Naive thymus-derived CD8-positive, alpha-beta T cell (primary cell): ENCODE data around the gene PCGF3. TPM values are rescaled to one million over a fixed set of nuclear protein-coding genes. Genes with fewer than 3 reads are reported as not detected.

Source experiments
- ATAC-seq, 2 donors: fragments of 150-1000 bp; cut with Tn5 transposase in 1 of 2; sonication (Bioruptor Pico), chemical (Tn5 transposase) in 1 of 2; 1 replicate in 1 of 2; 2 replicates in 1 of 2; pipeline ENCODE4 v1.10.0; 2021; ENCODE audit warnings: mild to moderate bottlenecking in 2 of 2, moderate library complexity in 2 of 2
- POLR2A ChIA-PET: fragments of 350-600 bp; sonication (Branson Sonifier 250); formaldehyde crosslinking; loops from one replicate; lab custom pipeline; 2021; ENCODE audit warnings: antibody characterized with exemption; lab: Charles Lee
- DNase-seq, 10 donors: peaks; one replicate each; pipeline versions ENCODE4 v3.0.0 to v3.0.0-alpha.2; 2020 to 2022
- H3K27ac Mint-ChIP-seq, 10 donors: one replicate each; pipeline ENCODE4 v1.8.0; 2020 to 2022; ENCODE audit warnings: mild to moderate bottlenecking in 10 of 10, mixed read lengths in 10 of 10, moderate library complexity in 4 of 10, inconsistent platforms in 1 of 10
- H3K27me3 Mint-ChIP-seq, 5 donors: one replicate each; pipeline ENCODE4 v1.8.0; 2021 to 2022; ENCODE audit warnings: mixed read lengths in 5 of 5
- H3K36me3 Mint-ChIP-seq, 3 donors: one replicate each; pipeline ENCODE4 v1.8.0; 2020 to 2022; ENCODE audit warnings: mixed read lengths in 3 of 3, mild to moderate bottlenecking in 2 of 3, inconsistent platforms in 1 of 3
- H3K4me1 Mint-ChIP-seq, 4 donors: one replicate each; pipeline ENCODE4 v1.8.0; 2021 to 2022; ENCODE audit warnings: mixed read lengths in 4 of 4
- H3K4me3 Mint-ChIP-seq, 10 donors: one replicate each; pipeline ENCODE4 v1.8.0; 2020 to 2022; ENCODE audit warnings: mild to moderate bottlenecking in 10 of 10, mixed read lengths in 10 of 10, moderate library complexity in 6 of 10, inconsistent platforms in 1 of 10
- H3K9me3 Mint-ChIP-seq, 9 donors: one replicate each; pipeline ENCODE4 v1.8.0; 2020 to 2022; ENCODE audit warnings: mixed read lengths in 9 of 9, mild to moderate bottlenecking in 3 of 9, inconsistent platforms in 1 of 9, moderate library complexity in 1 of 9
- polyA plus RNA-seq, 3 donors: library from polyadenylated mRNA; unstranded; fragments of 300-500 nt; fragmentation: Illumina TruSeq; gene quantifications; one replicate each; pipeline ENCODE4 v1.2.3, GENCODE V29; 2021
- total RNA-seq, 8 experiments: library from RNA in 2 of 8; stranded (reverse) in 2 of 8; gene quantifications; one replicate each; pipeline ENCODE4 v1.2.3 and lab custom pipeline; 2021 to 2026

PCGF3 gene
- total and polyA plus RNA-seq, 5 experiments from 2014 or later: 3.4 to 49.3 (median 4.4) TPM

DNA sequence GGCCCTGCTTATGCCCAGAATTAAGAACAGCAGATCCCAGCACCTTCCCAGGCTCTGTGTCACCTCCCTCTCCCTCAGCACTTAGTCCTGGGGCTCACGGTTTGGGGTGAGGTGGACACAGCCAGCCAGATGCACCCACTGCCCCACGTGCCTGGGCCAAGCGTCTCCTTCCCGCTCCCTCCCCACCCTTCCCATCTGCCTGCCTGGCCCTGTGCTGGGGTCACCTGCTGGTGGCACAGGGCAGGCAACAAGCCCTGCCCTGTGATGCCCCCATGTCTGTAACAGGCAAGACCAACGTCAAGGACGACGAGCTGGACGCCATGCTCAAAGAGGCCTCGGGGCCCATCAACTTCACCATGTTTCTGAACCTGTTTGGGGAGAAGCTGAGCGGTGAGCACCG lies 26.0 kb upstream of the PCGF3 start:
- no peak for DNase-seq
- Mint-ChIP-seq H3K27ac (peak overlapping the region in 1 of 10 donors; percentile 19), H3K27me3 (no peaks in the 10 kb centered on the region), H3K4me3 (peak overlapping the region in 3 of 10 donors; percentile 3 to 56 (median 30)), H3K4me1 (peaks cover 2 to 27% (median 15%) of the 10 kb centered on the region in 4 donors), H3K36me3 (no peaks in the 10 kb centered on the region), H3K9me3 (no peaks in the 10 kb centered on the region)
- POLR2A ChIA-PET: interaction anchor here (0.9 kb wide), 1 partner anchor 15 kb away, joined by 3 read pairs; no protein-coding TSS in a partner anchor
- no peak for ATAC-seq

DNA sequence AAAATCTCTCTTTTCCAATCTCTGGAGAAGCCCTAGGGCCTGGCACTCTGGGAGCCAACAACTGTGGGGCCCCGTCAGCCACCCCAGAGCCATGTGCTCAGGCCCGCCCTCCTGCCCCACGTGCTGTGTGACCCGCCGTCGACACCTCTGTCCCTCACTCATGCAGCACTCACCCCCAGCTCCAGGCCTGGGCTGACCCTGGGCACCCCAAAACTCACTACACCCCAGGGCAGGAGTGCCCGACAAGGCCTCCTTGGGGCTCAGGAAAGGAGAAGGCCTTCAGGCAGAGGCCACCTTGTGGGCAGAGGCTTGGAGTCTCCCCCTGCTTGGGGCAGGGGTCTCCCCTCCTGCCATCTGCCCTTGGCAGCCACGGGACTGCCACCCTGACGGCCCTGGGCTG lies 25.5 kb upstream of the PCGF3 start:
- no peaks in the 10 kb centered on the region for H3K9me3 Mint-ChIP-seq
- peaks cover under 1 to 4% (median 2%) of the 10 kb centered on the region in 5 donors for H3K27me3 Mint-ChIP-seq
- POLR2A ChIA-PET: interaction anchor here (0.9 kb wide), 1 partner anchor 16 kb away, joined by 3 read pairs; no protein-coding TSS in a partner anchor
- H3K27ac Mint-ChIP-seq: peak overlapping the region in 3 of 10 donors; percentile 19 to 66 (median 29)
- ATAC-seq: no peak
- no peak for DNase-seq
- peaks cover 2 to 26% (median 14%) of the 10 kb centered on the region in 4 donors for H3K4me1 Mint-ChIP-seq
- H3K36me3 Mint-ChIP-seq: no peaks in the 10 kb centered on the region
- H3K4me3 Mint-ChIP-seq: peak overlapping the region; percentile 44 to 77 (median 64)

DNA sequence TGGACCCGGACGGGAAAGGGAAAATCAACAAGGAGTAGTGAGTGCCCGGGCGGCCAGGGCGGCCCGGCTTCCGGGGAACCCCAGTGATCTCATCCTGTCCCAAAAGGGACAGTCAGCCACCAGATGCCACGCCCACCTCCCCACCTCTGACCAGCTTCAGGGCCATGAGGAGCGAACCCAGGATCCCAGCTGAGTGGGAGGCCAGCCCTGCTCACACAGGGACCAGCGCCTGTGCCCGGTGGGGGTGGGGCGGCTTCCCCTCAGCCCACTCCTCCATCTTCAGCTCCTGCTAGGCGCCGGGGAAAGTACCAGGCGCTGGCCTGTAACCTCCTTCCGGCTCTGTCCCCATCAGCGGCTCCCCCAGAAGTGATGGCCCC lies 25.1 kb upstream of the PCGF3 start:
- H3K36me3 Mint-ChIP-seq: no peaks in the 10 kb centered on the region
- peaks cover 2 to 9% (median 4%) of the 10 kb centered on the region in 5 donors for H3K27me3 Mint-ChIP-seq
- peak overlapping the region in 7 of 10 donors; percentile 19 to 70 (median 52) for H3K27ac Mint-ChIP-seq
- POLR2A ChIA-PET: interaction anchor here (0.6 to 1.3 kb wide), 3 partner anchors 16 to 569 kb away, joined by 3 to 4 read pairs (median 3); no protein-coding TSS in a partner anchor
- H3K4me1 Mint-ChIP-seq: peaks cover 0 to 22% (median 10%) of the 10 kb centered on the region in 4 donors
- ATAC-seq: peak; percentile 11 to 29
- H3K9me3 Mint-ChIP-seq: no peaks in the 10 kb centered on the region
- H3K4me3 Mint-ChIP-seq: peak overlapping the region; percentile 44 to 77 (median 64)
- DNase-seq: peak in 1 of 10 donors; percentile 9

DNA sequence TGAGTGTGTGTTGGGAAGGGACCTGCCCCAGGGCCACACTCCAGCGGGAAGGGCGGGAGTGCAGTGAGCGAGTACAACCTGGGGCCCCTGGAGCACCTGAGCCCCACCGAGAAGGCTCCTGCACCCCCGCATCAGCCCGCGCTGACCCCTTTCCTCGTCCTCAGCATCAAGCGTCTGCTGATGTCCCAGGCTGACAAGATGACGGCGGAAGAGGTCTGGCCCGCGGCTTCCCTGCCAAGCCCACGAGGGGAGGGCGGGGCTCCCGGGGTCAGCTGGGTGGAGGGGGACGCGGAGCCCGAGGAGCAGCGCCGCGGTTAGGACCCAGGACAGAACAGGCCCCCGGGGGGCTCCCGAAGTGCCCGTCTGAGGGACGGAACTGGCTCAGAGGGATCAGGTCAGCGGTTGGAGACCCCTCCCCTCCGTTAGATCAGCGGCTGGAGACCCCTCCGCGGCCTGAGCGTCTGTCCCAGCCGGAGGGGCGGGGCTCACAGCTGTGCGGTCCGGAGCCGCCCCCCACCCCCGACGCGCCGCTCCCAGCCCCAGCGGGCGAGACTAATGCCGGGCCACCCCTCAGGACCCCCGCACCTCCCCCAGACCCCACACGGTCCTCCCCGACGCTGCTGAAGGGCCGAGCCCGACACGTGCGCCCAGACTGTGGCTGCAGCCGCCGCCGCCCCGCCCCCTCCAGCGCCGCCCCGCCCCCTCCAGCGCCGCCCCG lies 24.5 kb upstream of the PCGF3 start:
- Mint-ChIP-seq H3K36me3 (no peaks in the 10 kb centered on the region), H3K9me3 (no peaks in the 10 kb centered on the region), H3K4me3 (peak overlapping the region in 9 of 10 donors; percentile 22 to 77 (median 64)), H3K4me1 (peaks cover 0 to 18% (median 8%) of the 10 kb centered on the region in 4 donors), H3K27ac (peak overlapping the region in 5 of 10 donors; percentile 8 to 66 (median 52)), H3K27me3 (peaks cover 2 to 10% (median 4%) of the 10 kb centered on the region in 5 donors)
- POLR2A ChIA-PET: interaction anchor here (0.6 to 1.3 kb wide), 2 partner anchors 181 to 568 kb away, joined by 3 to 4 read pairs; no protein-coding TSS in a partner anchor
- DNase-seq (peak in 6 of 10 donors; percentile 36 to 75 (median 50)), ATAC-seq (peak; percentile 33 to 66)

DNA sequence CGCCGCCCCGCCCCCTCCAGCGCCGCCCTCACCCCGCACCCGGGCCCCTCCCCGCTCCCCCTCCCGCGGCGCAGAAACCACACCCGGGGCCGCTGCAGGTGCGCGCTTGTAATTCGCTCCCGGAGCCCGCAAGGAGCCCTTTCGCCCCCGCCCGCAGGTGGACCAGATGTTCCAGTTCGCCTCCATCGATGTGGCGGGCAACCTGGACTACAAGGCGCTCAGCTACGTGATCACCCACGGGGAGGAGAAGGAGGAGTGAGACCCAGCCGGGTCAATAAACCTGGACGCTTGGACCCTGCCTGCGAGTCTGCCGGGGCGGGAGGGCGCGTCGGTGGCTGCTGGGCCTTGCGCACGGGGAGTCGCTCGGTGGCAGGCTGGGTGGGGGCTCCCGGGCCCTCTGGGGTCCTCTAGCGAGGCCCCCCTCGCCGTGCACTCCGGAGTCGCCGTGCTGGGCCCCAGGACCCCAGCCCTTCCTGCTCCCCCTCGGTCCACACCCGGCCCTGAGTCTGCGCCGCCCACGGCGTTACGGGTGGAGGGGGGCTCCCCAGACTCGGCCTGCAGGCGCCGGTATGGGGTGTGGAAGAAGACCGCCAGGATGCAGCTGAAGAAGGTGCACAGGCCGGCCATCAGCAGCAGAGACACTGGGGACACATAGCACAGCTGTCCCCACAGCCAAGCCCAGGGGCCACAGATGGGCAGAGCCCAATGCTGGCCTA lies 23.7 kb upstream of the PCGF3 start:
- peaks cover 2 to 10% (median 4%) of the 10 kb centered on the region in 5 donors for H3K27me3 Mint-ChIP-seq
- no peaks in the 10 kb centered on the region for H3K36me3 Mint-ChIP-seq
- POLR2A ChIA-PET: interaction anchor here (1.0 to 1.3 kb wide), 2 partner anchors 8 to 568 kb away, joined by 3 to 4 read pairs; partner anchors contain the start of genes ATP5ME and MYL5
- peaks cover 0 to 18% (median 8%) of the 10 kb centered on the region in 4 donors for H3K4me1 Mint-ChIP-seq
- ATAC-seq (peak; percentile 46 to 54), DNase-seq (peak in 8 of 10 donors; percentile 35 to 79 (median 54))
- H3K27ac Mint-ChIP-seq: peak overlapping the region in 3 of 10 donors; percentile 5 to 80 (median 6)
- H3K9me3 Mint-ChIP-seq: no peaks in the 10 kb centered on the region
- H3K4me3 Mint-ChIP-seq: peak overlapping the region in 6 of 10 donors; percentile 18 to 63 (median 37)

DNA sequence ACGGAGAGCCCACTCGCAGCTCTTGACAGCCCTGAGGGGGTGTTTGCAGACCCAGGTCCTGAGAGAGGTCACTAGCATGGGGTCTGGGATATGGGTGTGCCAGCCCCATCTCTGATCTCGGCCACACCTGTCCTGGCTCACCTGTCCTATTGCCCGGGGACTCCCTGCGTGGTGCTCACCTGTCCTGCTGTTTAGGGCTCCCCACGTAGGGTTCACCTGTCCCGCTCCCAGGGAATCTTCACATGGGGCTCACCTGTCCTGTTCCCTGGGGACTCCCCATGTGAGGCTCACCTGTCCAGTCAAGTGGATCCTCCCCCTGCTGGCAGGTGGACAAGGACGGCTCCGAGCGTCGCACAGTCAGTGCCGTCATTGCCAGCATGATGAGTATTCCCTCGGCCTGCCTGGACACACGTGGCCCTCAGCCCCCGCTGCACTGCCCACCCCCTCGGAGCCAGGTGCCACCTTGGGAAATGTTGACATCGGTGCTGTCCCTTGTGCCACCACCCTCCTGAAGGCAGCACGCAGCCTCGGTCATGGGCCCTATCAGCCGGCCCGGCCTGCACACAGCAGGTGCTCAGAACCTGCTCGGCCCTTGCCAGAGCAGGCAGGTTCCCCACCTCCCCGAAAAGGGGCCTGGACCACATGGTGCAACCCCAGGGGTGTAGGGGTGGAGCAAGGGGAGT lies 23.0 kb upstream of the PCGF3 start:
- H3K27me3 Mint-ChIP-seq: peaks cover 2 to 14% (median 6%) of the 10 kb centered on the region in 5 donors
- peak overlapping the region in 8 of 10 donors; percentile 10 to 58 (median 34) for H3K4me3 Mint-ChIP-seq
- no peaks in the 10 kb centered on the region for H3K9me3 Mint-ChIP-seq
- peaks cover 0 to under 1% (median 0%) of the 10 kb centered on the region in 3 donors for H3K36me3 Mint-ChIP-seq
- POLR2A ChIA-PET: interaction anchor here (1.0 kb wide), 1 partner anchor 9 kb away, joined by 3 read pairs; the partner anchor contains the start of genes ATP5ME and MYL5
- ATAC-seq: no peak
- peaks cover 0 to 18% (median 8%) of the 10 kb centered on the region in 4 donors for H3K4me1 Mint-ChIP-seq
- DNase-seq: no peak
- peak overlapping the region in 3 of 10 donors; percentile 5 to 21 (median 5) for H3K27ac Mint-ChIP-seq

- POLR2A ChIA-PET: no interaction called here
- Mint-ChIP-seq H3K36me3 (peaks cover 0 to 2% (median 0%) of the 10 kb centered on the region in 3 donors), H3K27ac (peak overlapping the region in 1 of 10 donors; percentile 81), H3K9me3 (no peaks in the 10 kb centered on the region), H3K4me1 (peaks cover 0 to 20% (median 10%) of the 10 kb centered on the region in 4 donors), H3K4me3 (no peak overlapping the region), H3K27me3 (peaks cover 2 to 19% (median 9%) of the 10 kb centered on the region in 5 donors)
- DNase-seq (no peak), ATAC-seq (peak in 1 of 2 donors; percentile 31)
Observed at GRCh38 chr4:683247-683897, 22.3 kb upstream of the PCGF3 start.

DNA sequence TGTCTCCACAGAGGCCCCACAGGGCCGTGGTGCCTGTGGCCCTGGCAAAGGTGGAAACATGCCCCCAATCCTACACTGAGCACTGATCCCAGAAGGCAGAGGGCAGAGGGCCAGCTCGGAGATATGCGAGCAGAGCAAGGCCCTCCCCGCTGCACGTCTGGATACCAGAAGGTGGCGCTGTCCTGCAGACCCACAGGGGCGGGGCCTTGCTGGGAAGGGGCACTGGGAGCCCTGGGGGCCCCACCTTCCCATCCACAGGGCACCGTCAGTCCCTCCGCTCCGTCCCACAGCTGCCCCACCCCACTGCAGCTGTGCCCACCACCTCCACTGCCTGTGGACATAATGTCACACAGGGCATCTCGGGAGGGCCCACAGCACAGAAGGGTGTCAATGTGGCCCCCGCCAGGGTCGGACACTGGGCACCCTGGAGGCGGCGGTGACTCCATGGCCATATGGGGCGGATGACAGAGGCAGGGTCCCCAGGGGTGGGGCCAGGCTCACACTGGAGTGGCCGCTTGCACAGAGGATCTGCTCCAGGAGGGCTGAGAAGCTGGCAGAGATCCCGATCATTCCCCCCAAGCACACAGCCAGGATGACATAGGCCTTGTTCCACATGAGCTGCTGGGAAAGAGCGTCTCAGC lies 21.5 kb upstream of the PCGF3 start:
- POLR2A ChIA-PET: interaction anchor here (0.6 kb wide), 1 partner anchor 20 kb away, joined by 3 read pairs; no protein-coding TSS in a partner anchor
- ATAC-seq (peak; percentile 16 to 21), DNase-seq (peak in 2 of 10 donors; percentile 31 to 36)
- peaks cover 2 to 19% (median 9%) of the 10 kb centered on the region in 5 donors for H3K27me3 Mint-ChIP-seq
- H3K27ac Mint-ChIP-seq: no peak overlapping the region
- H3K36me3 Mint-ChIP-seq: peaks cover 0 to 2% (median 0%) of the 10 kb centered on the region in 3 donors
- H3K4me3 Mint-ChIP-seq: no peak overlapping the region
- no peaks in the 10 kb centered on the region for H3K9me3 Mint-ChIP-seq
- peaks cover 0 to 20% (median 10%) of the 10 kb centered on the region in 4 donors for H3K4me1 Mint-ChIP-seq

DNA sequence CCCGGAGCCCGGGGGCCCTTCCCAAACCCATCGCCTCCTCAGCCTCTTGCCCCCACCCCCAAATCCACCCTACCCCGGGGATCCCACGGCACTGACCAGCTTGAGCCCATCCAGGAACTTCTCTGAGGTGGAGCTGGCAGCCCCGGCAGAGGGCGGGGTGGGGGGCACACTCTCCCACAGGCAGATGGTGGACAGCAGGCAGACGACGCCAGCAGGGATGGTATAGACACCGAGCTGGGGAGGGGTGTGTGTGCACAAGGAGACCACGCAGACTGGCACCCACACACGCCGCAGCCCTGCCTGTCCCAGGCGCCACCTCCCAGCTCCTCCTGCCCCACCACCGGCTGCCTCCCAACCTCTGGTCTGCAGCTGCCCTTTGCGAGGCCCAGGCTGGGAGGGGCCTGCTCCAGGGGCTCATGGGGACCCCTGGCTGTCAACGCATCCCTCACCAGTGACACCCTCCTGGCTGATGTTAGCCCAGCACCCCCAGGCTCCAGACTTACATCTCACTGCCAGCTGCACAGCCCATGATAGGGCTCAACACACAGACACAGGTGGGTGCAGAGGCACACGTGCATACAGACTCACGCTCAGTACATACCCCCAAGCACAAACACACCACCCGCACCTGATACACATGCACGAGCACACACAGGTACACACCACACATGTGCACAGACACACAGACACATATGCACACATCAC lies 20.9 kb upstream of the PCGF3 start:
- POLR2A ChIA-PET: interaction anchor here (0.6 kb wide), 1 partner anchor 21 kb away, joined by 3 read pairs; no protein-coding TSS in a partner anchor
- H3K4me1 Mint-ChIP-seq: peaks cover 0 to 20% (median 12%) of the 10 kb centered on the region in 4 donors
- H3K27ac Mint-ChIP-seq: peak overlapping the region in 1 of 10 donors; percentile 15
- DNase-seq (no peak), ATAC-seq (no peak)
- H3K9me3 Mint-ChIP-seq: no peaks in the 10 kb centered on the region
- H3K4me3 Mint-ChIP-seq: peak overlapping the region in 2 of 10 donors; percentile 0 to 5
- H3K27me3 Mint-ChIP-seq: peaks cover 2 to 19% (median 9%) of the 10 kb centered on the region in 5 donors
- peaks cover 0 to 2% (median 0%) of the 10 kb centered on the region in 3 donors for H3K36me3 Mint-ChIP-seq

DNA sequence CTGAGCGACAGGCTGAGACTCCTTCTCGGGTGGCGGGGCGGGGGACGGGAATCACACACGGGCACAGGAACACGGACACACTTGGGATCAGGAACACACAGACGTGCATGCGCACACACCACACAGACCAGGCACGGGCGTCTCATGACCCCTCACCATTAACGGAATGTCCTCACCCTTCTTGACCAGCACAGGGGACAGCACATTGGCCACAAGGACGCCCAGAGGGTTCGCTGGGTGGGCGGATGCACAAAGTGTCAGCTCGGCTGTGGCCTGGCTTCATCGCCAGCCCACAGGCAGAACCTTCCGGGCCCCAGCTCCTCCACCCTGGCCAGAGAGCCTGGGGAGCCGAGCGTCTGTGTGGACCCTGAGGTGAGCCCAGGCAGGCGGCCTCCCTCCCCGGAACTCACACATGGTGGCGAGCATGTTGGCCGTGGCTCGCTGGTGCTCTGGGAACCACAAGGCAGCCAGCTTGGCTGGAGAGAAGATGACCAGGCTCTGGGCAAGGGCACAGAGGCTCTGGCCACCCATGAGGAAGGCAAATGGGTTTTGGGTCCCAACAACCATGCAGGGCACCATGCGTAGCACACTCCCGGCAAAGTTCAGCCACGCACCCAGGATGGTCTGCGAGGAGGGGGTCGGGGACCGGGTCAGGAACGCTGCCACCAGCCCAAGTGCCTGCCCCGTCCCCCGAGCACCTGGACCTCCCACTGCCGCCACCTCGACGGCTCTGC lies 19.8 kb upstream of the PCGF3 start:
- H3K4me1 Mint-ChIP-seq: peaks cover 2 to 13% (median 10%) of the 10 kb centered on the region in 4 donors
- no peak overlapping the region for H3K4me3 Mint-ChIP-seq
- no peak for DNase-seq
- H3K36me3 Mint-ChIP-seq: peaks cover 0 to 2% (median 0%) of the 10 kb centered on the region in 3 donors
- peak overlapping the region in 2 of 10 donors; percentile 37 to 73 for H3K27ac Mint-ChIP-seq
- H3K27me3 Mint-ChIP-seq: peaks cover 2 to 21% (median 13%) of the 10 kb centered on the region in 5 donors
- POLR2A ChIA-PET: no interaction called here
- ATAC-seq: no peak
- H3K9me3 Mint-ChIP-seq: no peaks in the 10 kb centered on the region
